SU-DHL-6 (cell line): ENCODE data around the gene KRT27.

ENCODE experiments used
- EZH2phosphoT487 ChIP-seq: fragments of 200-600 bp; sonication (generic), shearing (Covaris generic); conservative IDR thresholded peaks from 2 replicates; pipeline ENCODE4 v1.6.1; 2018; ENCODE audit warnings: mild to moderate bottlenecking, antibody characterized with exemption, low read length, moderate library complexity, mixed read lengths
- TF ChIP-seq, protein P1 (sequence below): fragments of 200-600 bp; sonication (generic); IDR thresholded peaks from one replicate; pipeline ENCODE4 v1.5.1; 2017; ENCODE audit warnings: antibody characterized with exemption, mild to moderate bottlenecking, low read length, moderate library complexity; ENCODE audit not compliant: insufficient read depth, poor library complexity, severe bottlenecking

DNA sequence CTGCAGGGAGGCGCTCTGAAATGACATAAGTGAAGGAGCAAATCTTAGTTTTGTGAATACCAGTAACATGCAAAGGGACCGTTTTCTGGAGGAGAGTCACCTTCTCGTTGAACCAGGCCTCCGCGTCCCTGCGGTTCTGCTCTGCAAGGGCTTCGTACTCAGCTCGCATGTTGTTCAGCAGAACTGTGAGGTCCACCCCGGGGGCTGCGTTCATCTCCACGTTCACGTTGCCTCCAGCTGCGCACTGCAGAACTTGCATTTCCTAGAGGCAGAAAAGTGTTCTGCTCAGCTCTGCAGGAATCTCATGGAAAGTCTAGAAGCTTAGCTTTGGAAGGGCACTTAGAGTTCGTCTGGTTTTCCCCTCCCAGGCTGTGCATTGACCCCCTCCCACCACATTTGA lies 31.3 kb downstream of the KRT27 start:
- TF ChIP-seq, protein P1, sequence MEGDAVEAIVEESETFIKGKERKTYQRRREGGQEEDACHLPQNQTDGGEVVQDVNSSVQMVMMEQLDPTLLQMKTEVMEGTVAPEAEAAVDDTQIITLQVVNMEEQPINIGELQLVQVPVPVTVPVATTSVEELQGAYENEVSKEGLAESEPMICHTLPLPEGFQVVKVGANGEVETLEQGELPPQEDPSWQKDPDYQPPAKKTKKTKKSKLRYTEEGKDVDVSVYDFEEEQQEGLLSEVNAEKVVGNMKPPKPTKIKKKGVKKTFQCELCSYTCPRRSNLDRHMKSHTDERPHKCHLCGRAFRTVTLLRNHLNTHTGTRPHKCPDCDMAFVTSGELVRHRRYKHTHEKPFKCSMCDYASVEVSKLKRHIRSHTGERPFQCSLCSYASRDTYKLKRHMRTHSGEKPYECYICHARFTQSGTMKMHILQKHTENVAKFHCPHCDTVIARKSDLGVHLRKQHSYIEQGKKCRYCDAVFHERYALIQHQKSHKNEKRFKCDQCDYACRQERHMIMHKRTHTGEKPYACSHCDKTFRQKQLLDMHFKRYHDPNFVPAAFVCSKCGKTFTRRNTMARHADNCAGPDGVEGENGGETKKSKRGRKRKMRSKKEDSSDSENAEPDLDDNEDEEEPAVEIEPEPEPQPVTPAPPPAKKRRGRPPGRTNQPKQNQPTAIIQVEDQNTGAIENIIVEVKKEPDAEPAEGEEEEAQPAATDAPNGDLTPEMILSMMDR, result no peak
- TF ChIP-seq EZH2phosphoT487, result no peak
